Femur (tissue), 1 donor: ENCODE data around the gene KRTAP5-10.
"Not testable (repeated sequence)": the region's sequence is repeated elsewhere in the genome, so short reads cannot be mapped to it uniquely, and the experiment has no call there.

Experiments
- DNase-seq: peaks from one replicate; pipeline ENCODE4 v3.0.0-alpha.2; 2017

KRTAP5-10 gene

DNA sequence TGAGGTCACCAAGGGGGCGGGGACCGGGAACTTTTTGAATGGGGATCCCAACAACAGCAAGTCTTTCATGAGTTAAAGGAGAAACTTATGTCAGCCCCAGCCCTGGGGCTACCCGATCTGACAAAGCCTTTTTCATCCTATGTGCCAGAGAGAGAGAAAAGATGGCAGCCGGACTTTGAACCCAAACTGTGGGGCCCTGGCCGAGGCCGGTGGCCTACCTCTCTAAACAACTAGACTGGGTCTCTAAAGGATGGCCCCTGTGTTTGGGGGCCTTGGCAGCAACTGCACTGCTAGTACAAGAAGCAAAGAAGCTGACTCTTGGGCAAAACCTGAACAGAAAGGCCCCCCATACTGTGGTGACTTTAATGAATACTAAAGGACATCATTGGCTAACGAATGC is 48.6 kb downstream of the KRTAP5-10 start:
- not testable (repeated sequence) for DNase-seq

GRCh38 chr11:71614366-71614917 is 49.1 kb downstream of the KRTAP5-10 start:
- DNase-seq = not testable (repeated sequence)

- DNase-seq = not testable (repeated sequence)
These were observed 49.6 kb downstream of the KRTAP5-10 start for GRCh38 chr11:71615003-71615402.
